Lower leg skin (tissue), 4 donors: Measurements from ENCODE around the gene H6PD. TPM values are rescaled to one million over a fixed set of nuclear protein-coding genes. Genes with fewer than 3 reads are reported as not detected.

Experiments used
- DNase-seq, 2 donors: peaks; one replicate each; pipeline ENCODE4 v3.0.0-alpha.2; 2019; ENCODE audit warnings: low spot score in 2 of 2
- H3K4me3 ChIP-seq: fragments of 200-600 bp; sonication (generic); 2 replicates; pipeline ENCODE4 v1.5.1; 2017; ENCODE audit warnings: mild to moderate bottlenecking, low read depth; ENCODE audit not compliant: poor library complexity, severe bottlenecking
- CTCF ChIP-seq, 3 donors: fragments of 450-650 bp; IDR thresholded peaks; one replicate each; pipeline ENCODE4 v1.5.1; 2016; ENCODE audit warnings: antibody characterized with exemption in 3 of 3, mild to moderate bottlenecking in 3 of 3, moderate library complexity in 2 of 3
- POLR2A ChIP-seq, 2 donors: fragments of 450-650 bp; IDR thresholded peaks; one replicate each; pipeline ENCODE4 v1.6.1; 2016 to 2017; ENCODE audit warnings: antibody characterized with exemption in 2 of 2, mild to moderate bottlenecking in 1 of 2, moderate library complexity in 1 of 2
- whole genome bisulfite sequencing, 2 donors: methylation state at CpG; one replicate each; pipeline ENCODE4 v1.1.5; 2018; 5-methylcytosine and 5-hydroxymethylcytosine counted together
- intact Hi-C: fragments of 100-400 bp; cut with DNase I; formaldehyde crosslinking; loops from one replicate; pipeline ENCODE4 v1.15.0; 2023; ENCODE audit warnings: low total_unique reads
- total RNA-seq, 4 donors: library from RNA; depleted of rRNA; stranded (reverse); fragments of >200 nt; gene quantifications; one replicate each; pipeline ENCODE4 v1.1.0, GENCODE V29; 2016

H6PD gene
- total RNA-seq, 4 donors from 2014 or later, result 65.5 to 98.7 (median 87.8) TPM

GRCh38 chr1:9311479-9311878 lies 76.9 kb downstream of the H6PD start:
- intact Hi-C loops, result no loop called here
- DNase-seq, result no peak
- 88 to 91% methylated on average over 9 of the region's 9 CpGs for WGBS, 2 donors
- no peak overlapping the region for H3K4me3 ChIP-seq
- no peak for TF ChIP-seq CTCF (IDR thresholded peaks at IDR 0.05)
- TF ChIP-seq POLR2A (IDR thresholded peaks at IDR 0.05), result no peak

- no peak for DNase-seq
- TF ChIP-seq CTCF (IDR thresholded peaks at IDR 0.05) (no peak), POLR2A (IDR thresholded peaks at IDR 0.05) (no peak)
- 86 to 89% methylated on average over 18 of the region's 18 CpGs for WGBS, 2 donors
- H3K4me3 ChIP-seq, result no peak overlapping the region
- intact Hi-C loops, result no loop called here
These were observed 77.7 kb downstream of the H6PD start for GRCh38 chr1:9312168-9312720.

- no peak for DNase-seq
- intact Hi-C loops, result no loop called here
- 91 to 92% methylated on average over 11 of the region's 11 CpGs for WGBS, 2 donors
- TF ChIP-seq CTCF (IDR thresholded peaks at IDR 0.05), result no peak
- TF ChIP-seq POLR2A (IDR thresholded peaks at IDR 0.05), result no peak
- H3K4me3 ChIP-seq, result no peak overlapping the region
These were observed 79.0 kb downstream of the H6PD start for GRCh38 chr1:9313576-9313975.

GRCh38 chr1:9314111-9314510 lies 79.5 kb downstream of the H6PD start:
- 83 to 88% methylated on average over 7 to 8 of the region's 8 CpGs for WGBS, 2 donors
- no peak for TF ChIP-seq CTCF (IDR thresholded peaks at IDR 0.05)
- no peak for TF ChIP-seq POLR2A (IDR thresholded peaks at IDR 0.05)
- H3K4me3 ChIP-seq, result no peak overlapping the region
- intact Hi-C loops, result no loop called here
- DNase-seq, result no peak

GRCh38 chr1:9314711-9315379 lies 80.3 kb downstream of the H6PD start:
- H3K4me3 ChIP-seq, result no peak overlapping the region
- no peak for DNase-seq
- intact Hi-C loops, result no loop called here
- TF ChIP-seq POLR2A (IDR thresholded peaks at IDR 0.05), result no peak
- TF ChIP-seq CTCF (IDR thresholded peaks at IDR 0.05), result no peak
- 87% methylated on average over 6 to 11 of the region's 11 CpGs for WGBS, 2 donors
